ENCODE data around the gene ST8SIA4. TPM values are rescaled to one million over a fixed set of nuclear protein-coding genes. Genes with fewer than 3 reads are reported as not detected.

ST8SIA4 gene
- total and polyA plus RNA-seq, 10 of the 15 experiments (the other 5 are each of a cell fraction or from before 2014, with no cell fraction given): 4.4 to 30.9 (median 19.5) TPM

DNA sequence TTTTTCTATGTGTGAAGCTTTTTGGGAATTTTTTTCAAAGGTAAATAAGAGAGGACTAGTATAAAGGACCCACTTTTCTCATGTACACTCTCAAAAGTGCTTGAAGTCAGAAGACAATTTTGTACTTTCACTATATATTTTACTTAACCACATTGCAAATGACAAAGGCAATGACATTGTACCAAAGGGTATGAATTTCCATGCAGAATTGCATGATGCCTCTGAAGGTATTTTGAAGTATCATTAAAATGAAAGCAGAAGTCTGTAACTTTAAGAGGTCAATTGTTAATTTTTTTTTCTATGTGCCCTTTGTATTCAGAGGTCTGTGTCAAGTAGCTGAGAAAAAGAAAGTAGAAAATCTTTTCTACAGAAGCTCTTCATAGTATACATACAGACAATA, 84.7 kb downstream of the ST8SIA4 start (continued):
- TF ChIP-seq MYC (IDR thresholded peaks at IDR 0.05; ENCODE audit: insufficient read depth, insufficient read length, insufficient replicate concordance, low read length, severe bottlenecking) (no peak), TCF3 (IDR thresholded peaks at IDR 0.05; ENCODE audit: borderline replicate concordance, insufficient read depth, low read depth, low read length) (no peak), EZH2 (IDR thresholded peaks at IDR 0.05; ENCODE audit: borderline replicate concordance, control insufficient read depth, low read depth, low read length) (no peak), RFX5 (IDR thresholded peaks at IDR 0.05; ENCODE audit: low read depth, low read length) (no peak), ZNF384 (IDR thresholded peaks at IDR 0.05; ENCODE audit: borderline replicate concordance, low read depth, low read length) (peak; percentile 43; the same call in 1 of the 2 replicates), NR2F1 (conservative IDR thresholded peaks at IDR 0.05) (0 out of 2 replicates have a peak, but pooled peaks have one; percentile 22), E4F1 (IDR thresholded peaks at IDR 0.05; ENCODE audit: borderline replicate concordance, partially characterized antibody) (no peak), MTA2 (IDR thresholded peaks at IDR 0.05; ENCODE audit: low read depth) (no peak), EP300 (IDR thresholded peaks at IDR 0.05; ENCODE audit: borderline replicate concordance in 1 of 2, control insufficient read depth in 1 of 2, low read depth in 2 of 2, low read length in 2 of 2) (no peak), KAT2A (conservative IDR thresholded peaks at IDR 0.05; ENCODE audit: control insufficient read depth, low read depth, low read length) (no peak), MXI1 (IDR thresholded peaks at IDR 0.05; ENCODE audit: low read depth, low read length) (no peak)
- TF ChIP-seq, protein P1, sequence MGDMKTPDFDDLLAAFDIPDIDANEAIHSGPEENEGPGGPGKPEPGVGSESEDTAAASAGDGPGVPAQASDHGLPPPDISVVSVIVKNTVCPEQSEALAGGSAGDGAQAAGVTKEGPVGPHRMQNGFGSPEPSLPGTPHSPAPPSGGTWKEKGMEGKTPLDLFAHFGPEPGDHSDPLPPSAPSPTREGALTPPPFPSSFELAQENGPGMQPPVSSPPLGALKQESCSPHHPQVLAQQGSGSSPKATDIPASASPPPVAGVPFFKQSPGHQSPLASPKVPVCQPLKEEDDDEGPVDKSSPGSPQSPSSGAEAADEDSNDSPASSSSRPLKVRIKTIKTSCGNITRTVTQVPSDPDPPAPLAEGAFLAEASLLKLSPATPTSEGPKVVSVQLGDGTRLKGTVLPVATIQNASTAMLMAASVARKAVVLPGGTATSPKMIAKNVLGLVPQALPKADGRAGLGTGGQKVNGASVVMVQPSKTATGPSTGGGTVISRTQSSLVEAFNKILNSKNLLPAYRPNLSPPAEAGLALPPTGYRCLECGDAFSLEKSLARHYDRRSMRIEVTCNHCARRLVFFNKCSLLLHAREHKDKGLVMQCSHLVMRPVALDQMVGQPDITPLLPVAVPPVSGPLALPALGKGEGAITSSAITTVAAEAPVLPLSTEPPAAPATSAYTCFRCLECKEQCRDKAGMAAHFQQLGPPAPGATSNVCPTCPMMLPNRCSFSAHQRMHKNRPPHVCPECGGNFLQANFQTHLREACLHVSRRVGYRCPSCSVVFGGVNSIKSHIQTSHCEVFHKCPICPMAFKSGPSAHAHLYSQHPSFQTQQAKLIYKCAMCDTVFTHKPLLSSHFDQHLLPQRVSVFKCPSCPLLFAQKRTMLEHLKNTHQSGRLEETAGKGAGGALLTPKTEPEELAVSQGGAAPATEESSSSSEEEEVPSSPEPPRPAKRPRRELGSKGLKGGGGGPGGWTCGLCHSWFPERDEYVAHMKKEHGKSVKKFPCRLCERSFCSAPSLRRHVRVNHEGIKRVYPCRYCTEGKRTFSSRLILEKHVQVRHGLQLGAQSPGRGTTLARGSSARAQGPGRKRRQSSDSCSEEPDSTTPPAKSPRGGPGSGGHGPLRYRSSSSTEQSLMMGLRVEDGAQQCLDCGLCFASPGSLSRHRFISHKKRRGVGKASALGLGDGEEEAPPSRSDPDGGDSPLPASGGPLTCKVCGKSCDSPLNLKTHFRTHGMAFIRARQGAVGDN (IDR thresholded peaks at IDR 0.05): no peak

All from GM12878 (cell line).